IPS-20b (cell line): ENCODE results near the gene SMAD6.

Experiments used
- H3K27ac ChIP-seq: one replicate; pipeline ENCODE4 v1.5.1; 2013; ENCODE audit warnings: low read length
- H3K27me3 ChIP-seq: 2 replicates; pipeline ENCODE4 v1.6.1; 2013; ENCODE audit warnings: mild to moderate bottlenecking, low read length, inconsistent platforms; ENCODE audit not compliant: insufficient read depth
- H3K36me3 ChIP-seq: 2 replicates; pipeline ENCODE4 v1.6.1; 2013; ENCODE audit warnings: low read depth, mild to moderate bottlenecking, inconsistent platforms, low read length, moderate library complexity; ENCODE audit not compliant: insufficient read depth
- H3K4me1 ChIP-seq: 2 replicates; pipeline ENCODE4 v1.6.1; 2013; ENCODE audit warnings: mild to moderate bottlenecking, control low read depth, inconsistent platforms, low read length, moderate library complexity; ENCODE audit not compliant: insufficient read depth
- H3K4me3 ChIP-seq: 2 replicates; pipeline ENCODE4 v1.5.1; 2013; ENCODE audit warnings: mild to moderate bottlenecking, low read length, inconsistent platforms
- H3K9ac ChIP-seq: 2 replicates; pipeline ENCODE4 v1.6.1; 2013; ENCODE audit warnings: low read depth, mild to moderate bottlenecking, inconsistent platforms, low read length, moderate library complexity
- H3K9me3 ChIP-seq: 2 replicates; pipeline ENCODE4 v1.6.1; 2013; ENCODE audit warnings: mild to moderate bottlenecking, low read depth, low read length, inconsistent platforms; ENCODE audit not compliant: insufficient read depth

SMAD6 gene

GRCh38 chr15:66747223-66747622 lies 45.2 kb downstream of the SMAD6 start:
- Histone ChIP-seq H3K9ac (no peak overlapping the region), H3K27ac (no peak overlapping the region), H3K9me3 (no peaks in the 10 kb centered on the region), H3K4me1 (peaks cover 43% of the 10 kb centered on the region; the same call in 1 of the 2 replicates), H3K36me3 (no peaks in the 10 kb centered on the region), H3K4me3 (no peak overlapping the region), H3K27me3 (no peaks in the 10 kb centered on the region)

GRCh38 chr15:66747886-66748707 lies 46.1 kb downstream of the SMAD6 start:
- H3K27me3 ChIP-seq, result no peaks in the 10 kb centered on the region
- no peaks in the 10 kb centered on the region for H3K36me3 ChIP-seq
- H3K4me3 ChIP-seq, result no peak overlapping the region
- no peak overlapping the region for H3K27ac ChIP-seq
- H3K4me1 ChIP-seq, result peaks cover 43% of the 10 kb centered on the region; the same call in 1 of the 2 replicates
- no peaks in the 10 kb centered on the region for H3K9me3 ChIP-seq
- no peak overlapping the region for H3K9ac ChIP-seq

GRCh38 chr15:66748708-66749035 lies 46.6 kb downstream of the SMAD6 start:
- Histone ChIP-seq H3K36me3 (no peaks in the 10 kb centered on the region), H3K9me3 (no peaks in the 10 kb centered on the region), H3K27ac (no peak overlapping the region), H3K27me3 (no peaks in the 10 kb centered on the region), H3K9ac (no peak overlapping the region), H3K4me3 (no peak overlapping the region), H3K4me1 (peaks cover 43% of the 10 kb centered on the region; the same call in 1 of the 2 replicates)

GRCh38 chr15:66749841-66750575 lies 48.0 kb downstream of the SMAD6 start:
- Histone ChIP-seq H3K36me3 (no peaks in the 10 kb centered on the region), H3K4me1 (peaks cover 35% of the 10 kb centered on the region; the same call in 1 of the 2 replicates), H3K27ac (no peak overlapping the region), H3K4me3 (no peak overlapping the region), H3K27me3 (no peaks in the 10 kb centered on the region), H3K9me3 (no peaks in the 10 kb centered on the region), H3K9ac (no peak overlapping the region)

- Histone ChIP-seq H3K9me3 (0 out of 2 replicates have a peak, but pooled peaks cover 6% of the 10 kb centered on the region), H3K27ac (no peak overlapping the region), H3K36me3 (0 out of 2 replicates have a peak, but pooled peaks cover 3% of the 10 kb centered on the region), H3K4me3 (no peak overlapping the region), H3K4me1 (peaks cover 35% of the 10 kb centered on the region; the same call in 1 of the 2 replicates), H3K27me3 (no peaks in the 10 kb centered on the region), H3K9ac (no peak overlapping the region)
Observed at GRCh38 chr15:66750609-66751008, 48.6 kb downstream of the SMAD6 start.

GRCh38 chr15:66751579-66751978 lies 49.5 kb downstream of the SMAD6 start:
- H3K27ac ChIP-seq, result no peak overlapping the region
- H3K9me3 ChIP-seq, result 0 out of 2 replicates have a peak, but pooled peaks cover 6% of the 10 kb centered on the region
- peaks cover 28% of the 10 kb centered on the region; the same call in 1 of the 2 replicates for H3K4me1 ChIP-seq
- no peak overlapping the region for H3K4me3 ChIP-seq
- H3K9ac ChIP-seq, result no peak overlapping the region
- H3K27me3 ChIP-seq, result no peaks in the 10 kb centered on the region
- 0 out of 2 replicates have a peak, but pooled peaks cover 3% of the 10 kb centered on the region for H3K36me3 ChIP-seq

GRCh38 chr15:66752078-66752477 lies 50.0 kb downstream of the SMAD6 start:
- no peak overlapping the region for H3K27ac ChIP-seq

GRCh38 chr15:66753687-66754377 lies 51.8 kb downstream of the SMAD6 start:
- H3K27ac ChIP-seq, result no peak overlapping the region
- H3K27me3 ChIP-seq, result no peaks in the 10 kb centered on the region
- 0 out of 2 replicates have a peak, but pooled peaks cover 3% of the 10 kb centered on the region for H3K36me3 ChIP-seq
- peaks cover 9% of the 10 kb centered on the region; the same call in 1 of the 2 replicates for H3K4me1 ChIP-seq
- H3K9me3 ChIP-seq, result 0 out of 2 replicates have a peak, but pooled peaks cover 6% of the 10 kb centered on the region
- no peak overlapping the region for H3K9ac ChIP-seq
- H3K4me3 ChIP-seq, result no peak overlapping the region

More at GRCh38 chr15:66752078-66752477, 50.0 kb downstream of the SMAD6 start:
- Histone ChIP-seq H3K9ac (no peak overlapping the region), H3K4me1 (peaks cover 25% of the 10 kb centered on the region; the same call in 1 of the 2 replicates), H3K27me3 (no peaks in the 10 kb centered on the region), H3K9me3 (0 out of 2 replicates have a peak, but pooled peaks cover 6% of the 10 kb centered on the region), H3K4me3 (no peak overlapping the region), H3K36me3 (0 out of 2 replicates have a peak, but pooled peaks cover 3% of the 10 kb centered on the region)

- no peaks in the 10 kb centered on the region for H3K27me3 ChIP-seq
- H3K4me1 ChIP-seq, result peaks cover 8% of the 10 kb centered on the region; the same call in 1 of the 2 replicates
- H3K36me3 ChIP-seq, result 0 out of 2 replicates have a peak, but pooled peaks cover 3% of the 10 kb centered on the region
- H3K27ac ChIP-seq, result no peak overlapping the region
- H3K9me3 ChIP-seq, result 0 out of 2 replicates have a peak, but pooled peaks cover 6% of the 10 kb centered on the region
- H3K4me3 ChIP-seq, result no peak overlapping the region
- H3K9ac ChIP-seq, result no peak overlapping the region
Observed at GRCh38 chr15:66754789-66755188, 52.8 kb downstream of the SMAD6 start.

- 0 out of 2 replicates have a peak, but pooled peaks cover 6% of the 10 kb centered on the region for H3K9me3 ChIP-seq
- no peaks in the 10 kb centered on the region for H3K27me3 ChIP-seq
- H3K9ac ChIP-seq, result no peak overlapping the region
- H3K36me3 ChIP-seq, result 0 out of 2 replicates have a peak, but pooled peaks cover 3% of the 10 kb centered on the region
- peaks cover 4% of the 10 kb centered on the region; the same call in 1 of the 2 replicates for H3K4me1 ChIP-seq
- no peak overlapping the region for H3K27ac ChIP-seq
- no peak overlapping the region for H3K4me3 ChIP-seq
Observed at GRCh38 chr15:66755298-66756068, 53.4 kb downstream of the SMAD6 start.
